Astrocyte of the spinal cord (primary cell): ENCODE results near the gene MRPL46.

ENCODE experiments used
- DNase-seq: peaks from one replicate; pipeline ENCODE4 v3.0.0; 2011; ENCODE audit warnings: low read depth, low spot score
- H3K4me3 ChIP-seq: 2 replicates; pipeline ENCODE4 v1.5.1; 2011; ENCODE audit warnings: low read depth, mild to moderate bottlenecking, low read length, moderate library complexity
- in situ Hi-C: cut with HindIII; loops from 2 replicates; pipeline ENCODE4 v1.10.0; 2017; ENCODE audit warnings: low sequenced_read_pairs
- TF ChIP-seq, protein P1 (sequence below): IDR thresholded peaks from 2 replicates; pipeline ENCODE4 v1.5.1; 2012; ENCODE audit warnings: low read depth, mild to moderate bottlenecking, low read length, inconsistent platforms

Gene MRPL46

DNA sequence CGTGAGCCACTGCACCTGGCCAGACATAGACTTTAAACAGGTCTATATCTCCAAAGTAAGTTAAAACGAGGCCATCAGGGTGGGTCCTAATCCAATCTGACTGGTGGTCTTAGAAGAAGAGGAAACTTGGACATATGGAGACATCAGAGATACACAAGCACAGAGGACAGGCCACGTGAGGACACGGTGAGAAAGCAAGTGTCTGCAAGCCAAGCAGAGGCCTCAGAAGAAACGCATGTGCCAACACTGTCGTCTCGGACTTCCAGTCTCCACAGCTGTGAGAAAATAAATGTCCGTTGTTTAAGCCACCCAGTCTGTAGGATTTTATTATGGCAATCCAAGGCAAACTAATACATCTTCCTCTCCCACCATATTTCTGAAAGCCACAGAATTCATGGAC, 43.9 kb downstream of the MRPL46 start:
- DNase-seq: no peak
- no peak overlapping the region for H3K4me3 ChIP-seq
- TF ChIP-seq, protein P1, sequence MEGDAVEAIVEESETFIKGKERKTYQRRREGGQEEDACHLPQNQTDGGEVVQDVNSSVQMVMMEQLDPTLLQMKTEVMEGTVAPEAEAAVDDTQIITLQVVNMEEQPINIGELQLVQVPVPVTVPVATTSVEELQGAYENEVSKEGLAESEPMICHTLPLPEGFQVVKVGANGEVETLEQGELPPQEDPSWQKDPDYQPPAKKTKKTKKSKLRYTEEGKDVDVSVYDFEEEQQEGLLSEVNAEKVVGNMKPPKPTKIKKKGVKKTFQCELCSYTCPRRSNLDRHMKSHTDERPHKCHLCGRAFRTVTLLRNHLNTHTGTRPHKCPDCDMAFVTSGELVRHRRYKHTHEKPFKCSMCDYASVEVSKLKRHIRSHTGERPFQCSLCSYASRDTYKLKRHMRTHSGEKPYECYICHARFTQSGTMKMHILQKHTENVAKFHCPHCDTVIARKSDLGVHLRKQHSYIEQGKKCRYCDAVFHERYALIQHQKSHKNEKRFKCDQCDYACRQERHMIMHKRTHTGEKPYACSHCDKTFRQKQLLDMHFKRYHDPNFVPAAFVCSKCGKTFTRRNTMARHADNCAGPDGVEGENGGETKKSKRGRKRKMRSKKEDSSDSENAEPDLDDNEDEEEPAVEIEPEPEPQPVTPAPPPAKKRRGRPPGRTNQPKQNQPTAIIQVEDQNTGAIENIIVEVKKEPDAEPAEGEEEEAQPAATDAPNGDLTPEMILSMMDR: no peak
- in situ Hi-C loops: no loop called here

DNA sequence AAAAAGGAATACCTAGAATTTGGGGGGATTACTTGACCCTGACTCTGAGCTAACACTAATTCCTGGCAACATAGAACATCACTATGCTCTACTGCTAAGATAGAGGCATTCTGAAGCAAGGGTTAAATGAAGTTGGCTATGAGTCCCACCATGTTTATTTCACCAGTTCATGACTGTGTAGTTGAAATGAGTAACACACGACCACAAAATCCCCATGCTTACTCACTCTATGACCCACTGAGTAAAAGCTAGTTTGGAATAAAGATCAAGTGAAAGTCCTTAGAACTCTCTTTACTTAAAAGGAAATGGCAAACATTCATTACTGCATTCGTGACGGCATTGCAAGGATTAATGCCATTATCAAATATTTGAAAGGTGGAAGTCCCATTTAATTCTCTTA, 47.4 kb downstream of the MRPL46 start:
- in situ Hi-C loops: no loop called here

More for the DNA sequence above, 47.4 kb downstream of the MRPL46 start:
- peak; percentile 17 for DNase-seq
- TF ChIP-seq, protein P1: no peak
- no peak overlapping the region for H3K4me3 ChIP-seq
